Measurements from ENCODE around the gene ITPKC. TPM values are rescaled to one million over a fixed set of nuclear protein-coding genes. Genes with fewer than 3 reads are reported as not detected.
A peak's percentile ranks its signal among the peaks of the same experiment; 100 is the strongest.

ITPKC gene
- total and polyA plus RNA-seq, 9 of the 15 experiments (the other 6 are each of a cell fraction or from before 2014, with no cell fraction given), result 0.08 to 9.3 (median 5.8) TPM

DNA sequence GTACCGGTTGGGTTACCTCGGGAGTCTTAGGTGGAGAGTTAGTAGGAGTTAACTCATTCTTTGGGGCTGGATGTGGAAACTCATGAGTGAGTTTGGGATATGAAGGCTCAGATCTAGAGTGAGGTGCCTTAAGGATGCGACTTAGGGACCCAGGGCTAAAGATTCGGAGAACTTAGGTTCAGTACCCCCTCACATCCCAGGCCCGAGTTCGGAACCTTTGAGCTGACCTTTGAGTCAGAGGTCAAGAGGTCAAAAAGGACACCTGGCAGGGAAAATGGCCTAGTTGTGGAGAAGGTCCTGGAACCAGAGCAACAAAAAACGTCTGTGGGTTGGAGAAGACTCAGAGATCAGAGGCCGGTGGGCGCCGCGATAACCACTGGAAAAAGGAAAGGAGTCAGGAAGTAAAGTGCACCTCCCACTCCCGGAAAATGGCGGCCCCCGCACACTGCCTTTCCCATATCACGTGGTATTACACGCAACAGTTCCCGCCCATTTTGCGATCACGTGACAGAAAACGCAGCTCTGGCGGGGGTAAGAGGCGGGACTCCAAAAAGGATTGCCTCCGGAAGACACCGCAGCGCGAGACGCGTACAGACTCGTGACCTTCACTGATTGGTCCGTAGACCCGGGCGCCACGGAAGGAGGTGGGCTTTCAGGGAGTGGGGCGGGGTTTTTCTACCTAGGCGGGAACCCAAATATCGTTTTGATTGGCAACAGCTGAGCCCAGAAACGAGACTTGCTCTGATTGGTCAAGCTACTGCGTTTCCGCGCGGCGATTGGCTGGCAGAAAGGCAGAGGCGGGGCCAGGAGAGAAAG lies 33.4 kb downstream of the ITPKC start, which contains the start of gene ACTMAP (continued):
- no peak for TF ChIP-seq ATF1 (CRISPR knock-in tag; IDR thresholded peaks at IDR 0.05)
- peak; percentile 97 for TF ChIP-seq ATF1 (tag; IDR thresholded peaks at IDR 0.05)
- peak; percentile 81 for TF ChIP-seq ZNF644 (tag; IDR thresholded peaks at IDR 0.05; ENCODE audit: low read depth)
- TF ChIP-seq OTX1 (CRISPR knock-in tag; IDR thresholded peaks at IDR 0.05), result peak; percentile 36; the same call in 1 of the 2 replicates
- TF ChIP-seq MCM5 (IDR thresholded peaks at IDR 0.05; ENCODE audit: low read depth), result no peak
- peak; percentile 69; the same call in 1 of the 2 replicates for TF ChIP-seq ZSCAN29 (IDR thresholded peaks at IDR 0.05)
- TF ChIP-seq SMAD4 (CRISPR knock-in tag; conservative IDR thresholded peaks at IDR 0.05), result peak; percentile 82; the same call in 1 of the 2 replicates
- TF ChIP-seq GABPB2 (CRISPR knock-in tag; conservative IDR thresholded peaks at IDR 0.05), result no peak
- TF ChIP-seq RCOR1 (IDR thresholded peaks at IDR 0.05; ENCODE audit: borderline replicate concordance in 1 of 2, low read depth in 2 of 2, low read length in 2 of 2), result no peak
- peak; percentile 99 for TF ChIP-seq CBFA2T2 (conservative IDR thresholded peaks at IDR 0.05)
- TF ChIP-seq, protein P1, sequence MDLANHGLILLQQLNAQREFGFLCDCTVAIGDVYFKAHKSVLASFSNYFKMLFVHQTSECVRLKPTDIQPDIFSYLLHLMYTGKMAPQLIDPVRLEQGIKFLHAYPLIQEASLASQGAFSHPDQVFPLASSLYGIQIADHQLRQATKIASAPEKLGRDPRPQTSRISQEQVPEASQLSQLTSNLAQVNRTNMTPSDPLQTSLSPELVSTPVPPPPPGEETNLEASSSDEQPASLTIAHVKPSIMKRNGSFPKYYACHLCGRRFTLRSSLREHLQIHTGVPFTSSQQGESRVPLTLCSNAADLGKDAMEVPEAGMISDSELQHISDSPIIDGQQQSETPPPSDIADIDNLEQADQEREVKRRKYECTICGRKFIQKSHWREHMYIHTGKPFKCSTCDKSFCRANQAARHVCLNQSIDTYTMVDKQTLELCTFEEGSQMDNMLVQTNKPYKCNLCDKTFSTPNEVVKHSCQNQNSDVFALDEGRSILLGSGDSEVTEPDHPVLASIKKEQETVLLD (IDR thresholded peaks at IDR 0.05), result peak; percentile 77; the same call in 1 of the 2 replicates
- TF ChIP-seq BRF1 (IDR thresholded peaks at IDR 0.05; ENCODE audit: borderline replicate concordance, extremely low read depth, insufficient read length), result no peak
- TF ChIP-seq ZNF274 (IDR thresholded peaks at IDR 0.05; ENCODE audit: borderline replicate concordance, low read depth, low read length), result no peak
- peak; percentile 78 for TF ChIP-seq CHD2 (IDR thresholded peaks at IDR 0.05; ENCODE audit: low read depth, low read length)
- TF ChIP-seq ZNF707 (CRISPR knock-in tag; conservative IDR thresholded peaks at IDR 0.05), result no peak
- TF ChIP-seq, protein P2, sequence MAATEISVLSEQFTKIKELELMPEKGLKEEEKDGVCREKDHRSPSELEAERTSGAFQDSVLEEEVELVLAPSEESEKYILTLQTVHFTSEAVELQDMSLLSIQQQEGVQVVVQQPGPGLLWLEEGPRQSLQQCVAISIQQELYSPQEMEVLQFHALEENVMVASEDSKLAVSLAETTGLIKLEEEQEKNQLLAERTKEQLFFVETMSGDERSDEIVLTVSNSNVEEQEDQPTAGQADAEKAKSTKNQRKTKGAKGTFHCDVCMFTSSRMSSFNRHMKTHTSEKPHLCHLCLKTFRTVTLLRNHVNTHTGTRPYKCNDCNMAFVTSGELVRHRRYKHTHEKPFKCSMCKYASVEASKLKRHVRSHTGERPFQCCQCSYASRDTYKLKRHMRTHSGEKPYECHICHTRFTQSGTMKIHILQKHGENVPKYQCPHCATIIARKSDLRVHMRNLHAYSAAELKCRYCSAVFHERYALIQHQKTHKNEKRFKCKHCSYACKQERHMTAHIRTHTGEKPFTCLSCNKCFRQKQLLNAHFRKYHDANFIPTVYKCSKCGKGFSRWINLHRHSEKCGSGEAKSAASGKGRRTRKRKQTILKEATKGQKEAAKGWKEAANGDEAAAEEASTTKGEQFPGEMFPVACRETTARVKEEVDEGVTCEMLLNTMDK (IDR thresholded peaks at IDR 0.05; ENCODE audit: borderline replicate concordance, insufficient read depth, low read depth, low read length, poor library complexity, severe bottlenecking), result no peak
- TF ChIP-seq TAF1 (IDR thresholded peaks at IDR 0.05; ENCODE audit: control insufficient read depth, extremely low read depth, insufficient read depth, low read length, severe bottlenecking), result peak; percentile 53
- TF ChIP-seq TBL1XR1 (IDR thresholded peaks at IDR 0.05; ENCODE audit: low read length in 2 of 2), result 0 out of 4 replicates have a peak, but pooled peaks of 1 of the 2 experiments have one; percentile 34
- no peak for TF ChIP-seq HNRNPK (IDR thresholded peaks at IDR 0.05; ENCODE audit: low read depth, low read length, poor library complexity, severe bottlenecking)
- TF ChIP-seq CEBPB (tag; IDR thresholded peaks at IDR 0.05), result no peak
- TF ChIP-seq, protein P3, sequence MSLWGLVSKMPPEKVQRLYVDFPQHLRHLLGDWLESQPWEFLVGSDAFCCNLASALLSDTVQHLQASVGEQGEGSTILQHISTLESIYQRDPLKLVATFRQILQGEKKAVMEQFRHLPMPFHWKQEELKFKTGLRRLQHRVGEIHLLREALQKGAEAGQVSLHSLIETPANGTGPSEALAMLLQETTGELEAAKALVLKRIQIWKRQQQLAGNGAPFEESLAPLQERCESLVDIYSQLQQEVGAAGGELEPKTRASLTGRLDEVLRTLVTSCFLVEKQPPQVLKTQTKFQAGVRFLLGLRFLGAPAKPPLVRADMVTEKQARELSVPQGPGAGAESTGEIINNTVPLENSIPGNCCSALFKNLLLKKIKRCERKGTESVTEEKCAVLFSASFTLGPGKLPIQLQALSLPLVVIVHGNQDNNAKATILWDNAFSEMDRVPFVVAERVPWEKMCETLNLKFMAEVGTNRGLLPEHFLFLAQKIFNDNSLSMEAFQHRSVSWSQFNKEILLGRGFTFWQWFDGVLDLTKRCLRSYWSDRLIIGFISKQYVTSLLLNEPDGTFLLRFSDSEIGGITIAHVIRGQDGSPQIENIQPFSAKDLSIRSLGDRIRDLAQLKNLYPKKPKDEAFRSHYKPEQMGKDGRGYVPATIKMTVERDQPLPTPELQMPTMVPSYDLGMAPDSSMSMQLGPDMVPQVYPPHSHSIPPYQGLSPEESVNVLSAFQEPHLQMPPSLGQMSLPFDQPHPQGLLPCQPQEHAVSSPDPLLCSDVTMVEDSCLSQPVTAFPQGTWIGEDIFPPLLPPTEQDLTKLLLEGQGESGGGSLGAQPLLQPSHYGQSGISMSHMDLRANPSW (CRISPR knock-in tag; IDR thresholded peaks at IDR 0.05), result no peak
- no peak for TF ChIP-seq SMARCA5 (IDR thresholded peaks at IDR 0.05)
